B cell (primary cell): ENCODE data around the gene MCAM. TPM values are rescaled to one million over a fixed set of nuclear protein-coding genes. Genes with fewer than 3 reads are reported as not detected.
A peak's percentile ranks its signal among the peaks of the same experiment; 100 is the strongest.

Experiments
- ATAC-seq: fragments of 200-7000 bp; cut with Tn5 transposase; one replicate; pipeline ENCODE4 v1.10.0; 2021; ENCODE audit warnings: low read depth, mild to moderate bottlenecking, moderate number of reproducible peaks, moderate library complexity
- CTCF ChIA-PET: fragments of 350-600 bp; sonication (Branson Sonifier 250); formaldehyde crosslinking; loops from one replicate; lab custom pipeline; 2021; ENCODE audit warnings: antibody characterized with exemption, inconsistent platforms; lab: Charles Lee
- POLR2A ChIA-PET: fragments of 350-600 bp; sonication (Branson Sonifier 250); formaldehyde crosslinking; loops from one replicate; lab custom pipeline; 2021; ENCODE audit warnings: antibody characterized with exemption; lab: Charles Lee
- DNase-seq: peaks from one replicate; pipeline ENCODE4 v3.0.0; 2013
- H2AFZ ChIP-seq: 2 replicates; pipeline ENCODE4 v1.6.1; 2012; ENCODE audit warnings: mild to moderate bottlenecking, low read depth, low read length; ENCODE audit not compliant: insufficient read depth, poor library complexity, severe bottlenecking
- H3K27ac ChIP-seq, 2 donors: 1 replicate in 1 of 2; 2 replicates in 1 of 2; pipeline ENCODE4 v1.5.1; 2012 to 2013; ENCODE audit warnings: low read length in 2 of 2, mild to moderate bottlenecking in 2 of 2, moderate library complexity in 1 of 2
- H3K27me3 ChIP-seq, 4 experiments: fragments of 200-600 bp in 1 of 4; sonication (generic) in 1 of 4; replicated peaks in 1 of 4; 1 replicate in 2 of 4; 2 replicates in 2 of 4; pipeline versions ENCODE4 v1.6.1 to v1.7.0; 2013 to 2016; ENCODE audit warnings: low read length in 3 of 4, mild to moderate bottlenecking in 2 of 4, mixed read lengths in 1 of 4, moderate library complexity in 1 of 4; ENCODE audit not compliant: insufficient read depth in 4 of 4, control insufficient read depth in 3 of 4; ENCODE audit errors: control extremely low read depth in 1 of 4
- H3K36me3 ChIP-seq, 2 experiments: replicated peaks in 1 of 2; 1 replicate in 1 of 2; 2 replicates in 1 of 2; pipeline versions ENCODE4 v1.6.1 to v1.7.1; 2013; ENCODE audit warnings: low read length in 1 of 2; ENCODE audit not compliant: insufficient read depth in 2 of 2, control insufficient read depth in 1 of 2; ENCODE audit errors: control extremely low read depth in 1 of 2, extremely low read depth in 1 of 2
- H3K4me1 ChIP-seq, 2 donors: fragments of 200-600 bp in 1 of 2; sonication (generic) in 1 of 2; 1 replicate in 1 of 2; 2 replicates in 1 of 2; pipeline versions ENCODE4 v1.5.1 to v1.6.1; 2013 to 2017; ENCODE audit warnings: low read length in 2 of 2; ENCODE audit not compliant: control insufficient read depth in 2 of 2, insufficient read depth in 2 of 2
- H3K4me2 ChIP-seq: replicated peaks from 2 replicates; pipeline ENCODE3; 2012; ENCODE audit warnings: mild to moderate bottlenecking, low read depth, low read length; ENCODE audit not compliant: poor library complexity, severe bottlenecking
- H3K4me3 ChIP-seq, 5 experiments: fragments of 200-600 bp in 1 of 5; sonication (generic) in 1 of 5; 1 replicate in 3 of 5; 2 replicates in 2 of 5; pipeline versions ENCODE4 v1.5.1 to v1.7.0; 2011 to 2016; ENCODE audit warnings: low read length in 4 of 5, mild to moderate bottlenecking in 4 of 5, low read depth in 2 of 5, control low read depth in 1 of 5, moderate library complexity in 1 of 5; ENCODE audit not compliant: insufficient read depth in 1 of 5; ENCODE audit errors: control extremely low read depth in 1 of 5, extremely low read depth in 1 of 5
- H3K79me2 ChIP-seq: fragments of 200-600 bp; sonication (generic); one replicate; pipeline ENCODE4 v1.6.0; 2016; ENCODE audit warnings: low read length; ENCODE audit not compliant: control insufficient read depth, insufficient read depth
- H3K9ac ChIP-seq: fragments of 200-600 bp; sonication (generic); 2 replicates; pipeline ENCODE4 v1.6.1; 2017; ENCODE audit warnings: mild to moderate bottlenecking, low read length, moderate library complexity
- H3K9me3 ChIP-seq, 3 donors: one replicate each; pipeline versions ENCODE4 v1.6.1 to v1.7.1; 2013; ENCODE audit warnings: low read length in 2 of 3; ENCODE audit not compliant: control insufficient read depth in 2 of 3, insufficient read depth in 1 of 3; ENCODE audit errors: control extremely low read depth in 1 of 3
- H4K20me1 ChIP-seq: 2 replicates; pipeline ENCODE4 v1.6.0; 2012; ENCODE audit warnings: mild to moderate bottlenecking, low read length; ENCODE audit not compliant: insufficient read depth, control insufficient read depth, poor library complexity, severe bottlenecking
- H3K27ac Mint-ChIP-seq: one replicate; pipeline ENCODE4 v1.8.0; 2021; ENCODE audit warnings: mixed read lengths
- H3K27me3 Mint-ChIP-seq: one replicate; pipeline ENCODE4 v1.8.0; 2021; ENCODE audit warnings: mixed read lengths
- H3K4me1 Mint-ChIP-seq: one replicate; pipeline ENCODE4 v1.8.0; 2021; ENCODE audit warnings: mixed read lengths
- H3K4me3 Mint-ChIP-seq: one replicate; pipeline ENCODE4 v1.8.0; 2021; ENCODE audit warnings: mixed read lengths
- H3K9me3 Mint-ChIP-seq: one replicate; pipeline ENCODE4 v1.8.0; 2022; ENCODE audit warnings: mixed read lengths; ENCODE audit not compliant: insufficient read depth
- CTCF ChIP-seq: fragments of 200-600 bp; IDR thresholded peaks from one replicate; pipeline ENCODE4 v1.8.0; 2022; ENCODE audit warnings: antibody characterized with exemption, mild to moderate bottlenecking
- EZH2 ChIP-seq: IDR thresholded peaks from 2 replicates; pipeline ENCODE4 v1.6.1; 2012; ENCODE audit warnings: borderline replicate concordance, low read depth, mild to moderate bottlenecking, moderate library complexity, low read length; ENCODE audit not compliant: insufficient read depth, poor library complexity, severe bottlenecking
- WGBS: methylation state at CpG from one replicate; pipeline ENCODE4 v1.1.5; 2013; ENCODE audit warnings: missing lambda C conversion rate; ENCODE audit not compliant: insufficient coverage; 5-methylcytosine and 5-hydroxymethylcytosine counted together
- intact Hi-C: fragments of 100-400 bp; cut with micrococcal nuclease; formaldehyde crosslinking; loops from one replicate; pipeline ENCODE4 v1.10.0; 2022
- polyA plus RNA-seq: library from polyadenylated mRNA; depleted of rRNA; stranded (reverse); fragments of >200 nt; gene quantifications from 2 replicates; pipeline ENCODE4 v1.2.3, GENCODE V29; 2012
- total RNA-seq, 2 donors: library from RNA; stranded (reverse); fragments of 120-200 nt in 1 of 2; gene quantifications; 1 replicate in 1 of 2; 2 replicates in 1 of 2; pipeline versions ENCODE4 v1.2.3 to v1.2.4, GENCODE V29; 2013 to 2022

Gene MCAM
- total and polyA plus RNA-seq, 2 donors (not counting 1 experiment from before 2014, with no cell fraction given) = 0.42 to 1.1 TPM

- Histone ChIP-seq H3K4me2 (peak overlapping the region; percentile 97), H3K79me2 (no peaks in the 10 kb centered on the region), H3K4me3 (peak overlapping the region in 4 of 5 experiments; percentile 53 to 67 (median 62)), H3K9me3 (peaks cover 0 to 9% (median 0%) of the 10 kb centered on the region in 3 donors), H3K9ac (peak overlapping the region; percentile 74), H3K4me1 (peaks cover 25 to 48% of the 10 kb centered on the region in 2 donors), H2AFZ (peak overlapping the region; percentile 92), H4K20me1 (no peaks in the 10 kb centered on the region), H3K36me3 (no peaks in the 10 kb centered on the region), H3K27me3 (peaks cover 0 to 45% (median 17%) of the 10 kb centered on the region in 4 experiments), H3K27ac (peak overlapping the region in 1 of 2 donors; percentile 19)
- ATAC-seq (no peak), DNase-seq (no peak)
- Mint-ChIP-seq H3K27ac (no peak overlapping the region), H3K4me3 (peak overlapping the region; percentile 59), H3K9me3 (no peaks in the 10 kb centered on the region), H3K4me1 (peaks cover 35% of the 10 kb centered on the region), H3K27me3 (peaks cover 11% of the 10 kb centered on the region)
- intact Hi-C loops = no loop called here
- ChIA-PET POLR2A (no interaction called here), CTCF (interaction anchor here (1.1 to 4.5 kb wide), 5 partner anchors 12 to 253 kb away, joined by 3 to 45 read pairs (median 5); no protein-coding TSS in a partner anchor)
- no peak for TF ChIP-seq CTCF
- no peak for TF ChIP-seq EZH2
- WGBS = 53% methylated on average over 10 of the region's 17 CpGs
Measured at GRCh38 chr11:119320240-119320775, 3.4 kb upstream of the MCAM start.

- no peak overlapping the region for H3K4me3 ChIP-seq
- ChIA-PET POLR2A (no interaction called here), CTCF (no interaction called here)
- H4K20me1 ChIP-seq = no peaks in the 10 kb centered on the region
- Mint-ChIP-seq H3K4me3 (peak overlapping the region; percentile 59), H3K27ac (peak overlapping the region; percentile 51), H3K9me3 (no peaks in the 10 kb centered on the region), H3K4me1 (peaks cover 40% of the 10 kb centered on the region), H3K27me3 (peaks cover 13% of the 10 kb centered on the region)
- TF ChIP-seq EZH2 (no peak), CTCF (no peak)
- DNase-seq (no peak), ATAC-seq (no peak)
- no peaks in the 10 kb centered on the region for H3K79me2 ChIP-seq
- WGBS = 56% methylated on average over 9 of the region's 11 CpGs
- peaks cover 0 to 51% (median 20%) of the 10 kb centered on the region in 4 experiments for H3K27me3 ChIP-seq
- intact Hi-C loops = no loop called here
- H3K27ac ChIP-seq = no peak overlapping the region
- H3K4me1 ChIP-seq = peaks cover 30 to 53% of the 10 kb centered on the region in 2 donors
- peaks cover 0 to 9% (median 0%) of the 10 kb centered on the region in 3 donors for H3K9me3 ChIP-seq
- H2AFZ ChIP-seq = no peak overlapping the region
- H3K4me2 ChIP-seq = no peak overlapping the region
- no peaks in the 10 kb centered on the region for H3K36me3 ChIP-seq
- no peak overlapping the region for H3K9ac ChIP-seq
Measured at GRCh38 chr11:119319700-119320239, 2.8 kb upstream of the MCAM start.
